ENCODE measurements around the gene CDC42SE1. TPM values are rescaled to one million over a fixed set of nuclear protein-coding genes. Genes with fewer than 3 reads are reported as not detected.

The CDC42SE1 gene
- total and polyA plus RNA-seq, 9 of the 15 experiments (the other 6 are each of a cell fraction or from before 2014, with no cell fraction given), result 78.1 to 189 (median 114) TPM

GRCh38 chr1:151054971-151055547 lies 4.4 kb downstream of the CDC42SE1 start (continued):
- TF ChIP-seq ZNF253 (CRISPR knock-in tag; conservative IDR thresholded peaks at IDR 0.05), result no peak
- TF ChIP-seq TCF15 (CRISPR knock-in tag; IDR thresholded peaks at IDR 0.05), result no peak
- no peak for TF ChIP-seq HMBOX1 (IDR thresholded peaks at IDR 0.05)
- TF ChIP-seq PHB (CRISPR knock-in tag; IDR thresholded peaks at IDR 0.05), result no peak
- TF ChIP-seq NR3C1 (CRISPR knock-in tag; IDR thresholded peaks at IDR 0.05), result no peak
- TF ChIP-seq SMAD3 (CRISPR knock-in tag; conservative IDR thresholded peaks at IDR 0.05), result no peak
- no peak for TF ChIP-seq ZNF511 (CRISPR knock-in tag; IDR thresholded peaks at IDR 0.05)
- TF ChIP-seq CGGBP1 (CRISPR knock-in tag; IDR thresholded peaks at IDR 0.05), result no peak
- peak in 1 of 2 experiments; percentile 54 for TF ChIP-seq AFF1 (IDR thresholded peaks at IDR 0.05; ENCODE audit: low read depth in 1 of 2, partially characterized antibody in 2 of 2)
- TF ChIP-seq FOXP1 (CRISPR knock-in tag; IDR thresholded peaks at IDR 0.05), result no peak
- TF ChIP-seq XRCC5 (IDR thresholded peaks at IDR 0.05; ENCODE audit: low read depth, low read length), result no peak; the same call in 1 of the 2 replicates
- TF ChIP-seq SMC3 (conservative IDR thresholded peaks at IDR 0.05; ENCODE audit: insufficient read depth, low read depth, low read length), result no peak
- no peak for TF ChIP-seq DACH1 (IDR thresholded peaks at IDR 0.05; ENCODE audit: partially characterized antibody)
- TF ChIP-seq IFI16 (CRISPR knock-in tag; IDR thresholded peaks at IDR 0.05), result no peak
- TF ChIP-seq HNRNPUL1 (IDR thresholded peaks at IDR 0.05; ENCODE audit: low read length), result no peak
- TF ChIP-seq ZMIZ1 (IDR thresholded peaks at IDR 0.05; ENCODE audit: low read depth in 2 of 2, low read length in 2 of 2), result no peak
- no peak for TF ChIP-seq ERF (CRISPR knock-in tag; IDR thresholded peaks at IDR 0.05)
- TF ChIP-seq ZC3H8 (IDR thresholded peaks at IDR 0.05), result no peak; the same call in 1 of the 2 replicates
- TF ChIP-seq CBX8 (IDR thresholded peaks at IDR 0.05; ENCODE audit: borderline replicate concordance, extremely low read depth, low read depth, low read length, poor library complexity, severe bottlenecking), result no peak

Measured in K562 (cell line).